ENCODE data around the gene LHFPL4. TPM values are rescaled to one million over a fixed set of nuclear protein-coding genes. Genes with fewer than 3 reads are reported as not detected.
A peak's percentile ranks its signal among the peaks of the same experiment; 100 is the strongest.

LHFPL4 gene
- total and polyA plus RNA-seq, 2 of the 4 experiments (the other 2 are of a cell fraction), result not detected

GRCh38 chr3:9507586-9508578 lies 45.7 kb downstream of the LHFPL4 start (continued):
- TF ChIP-seq ELK1 (IDR thresholded peaks at IDR 0.05; ENCODE audit: borderline replicate concordance, low read depth, low read length), result no peak

- Histone ChIP-seq H3K4me1 (ENCODE audit: control insufficient read depth, insufficient read depth, low read length) (peaks cover 2% of the 10 kb centered on the region), H3K36me3 (ENCODE audit: control insufficient read depth, insufficient read depth, low read length) (no peaks in the 10 kb centered on the region), H2BK5ac (ENCODE audit: low read depth, low read length, poor library complexity, severe bottlenecking) (no peak overlapping the region), H2BK120ac (ENCODE audit: low read depth, low read length) (no peak overlapping the region), H2BK20ac (ENCODE audit: low read depth, low read length) (no peak overlapping the region), H2AK9ac (replicated peaks; ENCODE audit: low read depth, low read length, poor library complexity) (no peak overlapping the region), H3K23ac (ENCODE audit: low read depth, low read length) (no peak overlapping the region), H2AK5ac (ENCODE audit: low read depth, low read length) (no peak overlapping the region), H3K9me3 (ENCODE audit: control insufficient read depth, insufficient read depth, low read length) (no peaks in the 10 kb centered on the region), H3K14ac (replicated peaks; ENCODE audit: low read depth, low read length) (no peak overlapping the region), H4K8ac (ENCODE audit: low read depth in 2 of 2, low read length in 2 of 2) (no peak overlapping the region), H3K4me3 (ENCODE audit: insufficient read depth, low read depth, low read length) (no peak overlapping the region), H2AFZ (replicated peaks; ENCODE audit: low read length, poor library complexity) (no peak overlapping the region), H3K56ac (ENCODE audit: extremely low read depth, insufficient read depth, low read length) (no peak overlapping the region), H3K27ac (ENCODE audit: insufficient read depth, low read length) (no peak overlapping the region), H3K27me3 (ENCODE audit: control insufficient read depth, insufficient read depth, low read length) (peaks cover 10% of the 10 kb centered on the region; the same call in 1 of the 2 replicates), H3K79me1 (ENCODE audit: low read depth in 1 of 2, low read length in 2 of 2) (no peaks in the 10 kb centered on the region), H3K9me1 (ENCODE audit: insufficient read depth, low read length) (peaks cover 3% of the 10 kb centered on the region; the same call in 1 of the 2 replicates), H4K5ac (ENCODE audit: low read depth, low read length) (no peak overlapping the region), H4K20me1 (ENCODE audit: insufficient read depth, low read length) (no peaks in the 10 kb centered on the region; the same call in 1 of the 2 replicates), H3K18ac (ENCODE audit: low read depth, low read length) (no peak overlapping the region), H4K91ac (ENCODE audit: insufficient read depth, low read depth, low read length) (no peak overlapping the region), H3K4me2 (ENCODE audit: low read depth, low read length) (no peak overlapping the region), H3K9ac (ENCODE audit: low read depth, low read length) (no peak overlapping the region), H3K4ac (ENCODE audit: low read depth, low read length) (no peak overlapping the region), H2BK15ac (ENCODE audit: low read depth, low read length) (no peak overlapping the region)
- intact Hi-C loops (cut with micrococcal nuclease), result loop anchor here (1.0 kb wide), 1 partner anchor 146 kb away; the partner anchor contains the start of gene MTMR14
- POLR2A ChIA-PET (ENCODE audit: unreplicated experiment), result no interaction called here
- no CpG with 5 or more reads among the region's 4 CpGs for whole genome bisulfite sequencing, 2 experiments (ENCODE audit: extremely low coverage in 2 of 2, insufficient read length in 1 of 2)
- CTCF ChIA-PET, result interaction anchor here (0.5 to 1.3 kb wide), 3 partner anchors 14 to 149 kb away, joined by 3 to 5 read pairs (median 3); no protein-coding TSS in a partner anchor
- dilution Hi-C loops (cut with HindIII; ENCODE audit: low sequenced_read_pairs, unreplicated experiment), result no loop called here
- no TSS peak for BruUV-seq (replicated peaks)
- TF ChIP-seq RCOR1 (IDR thresholded peaks at IDR 0.05; ENCODE audit: insufficient replicate concordance, low read length) (no peak), BHLHE40 (IDR thresholded peaks at IDR 0.05; ENCODE audit: low read depth, low read length) (no peak), SMC3 (IDR thresholded peaks at IDR 0.05; ENCODE audit: low read depth, low read length) (no peak), RAD21 (IDR thresholded peaks at IDR 0.05; ENCODE audit: low read length) (peak; percentile 62), RFX5 (IDR thresholded peaks at IDR 0.05; ENCODE audit: low read depth, low read length) (no peak), FOS (IDR thresholded peaks at IDR 0.05; ENCODE audit: low read depth, low read length) (no peak), POLR2A (IDR thresholded peaks at IDR 0.05; ENCODE audit: low read depth, low read length) (no peak), NFE2L2 (IDR thresholded peaks at IDR 0.05; ENCODE audit: low read depth, low read length) (no peak), MAFK (IDR thresholded peaks at IDR 0.05; ENCODE audit: low read depth, low read length) (no peak)
- TF ChIP-seq, protein P1, sequence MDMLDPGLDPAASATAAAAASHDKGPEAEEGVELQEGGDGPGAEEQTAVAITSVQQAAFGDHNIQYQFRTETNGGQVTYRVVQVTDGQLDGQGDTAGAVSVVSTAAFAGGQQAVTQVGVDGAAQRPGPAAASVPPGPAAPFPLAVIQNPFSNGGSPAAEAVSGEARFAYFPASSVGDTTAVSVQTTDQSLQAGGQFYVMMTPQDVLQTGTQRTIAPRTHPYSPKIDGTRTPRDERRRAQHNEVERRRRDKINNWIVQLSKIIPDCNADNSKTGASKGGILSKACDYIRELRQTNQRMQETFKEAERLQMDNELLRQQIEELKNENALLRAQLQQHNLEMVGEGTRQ (IDR thresholded peaks at IDR 0.05; ENCODE audit: low read depth, low read length), result no peak
- TF ChIP-seq, protein P2, sequence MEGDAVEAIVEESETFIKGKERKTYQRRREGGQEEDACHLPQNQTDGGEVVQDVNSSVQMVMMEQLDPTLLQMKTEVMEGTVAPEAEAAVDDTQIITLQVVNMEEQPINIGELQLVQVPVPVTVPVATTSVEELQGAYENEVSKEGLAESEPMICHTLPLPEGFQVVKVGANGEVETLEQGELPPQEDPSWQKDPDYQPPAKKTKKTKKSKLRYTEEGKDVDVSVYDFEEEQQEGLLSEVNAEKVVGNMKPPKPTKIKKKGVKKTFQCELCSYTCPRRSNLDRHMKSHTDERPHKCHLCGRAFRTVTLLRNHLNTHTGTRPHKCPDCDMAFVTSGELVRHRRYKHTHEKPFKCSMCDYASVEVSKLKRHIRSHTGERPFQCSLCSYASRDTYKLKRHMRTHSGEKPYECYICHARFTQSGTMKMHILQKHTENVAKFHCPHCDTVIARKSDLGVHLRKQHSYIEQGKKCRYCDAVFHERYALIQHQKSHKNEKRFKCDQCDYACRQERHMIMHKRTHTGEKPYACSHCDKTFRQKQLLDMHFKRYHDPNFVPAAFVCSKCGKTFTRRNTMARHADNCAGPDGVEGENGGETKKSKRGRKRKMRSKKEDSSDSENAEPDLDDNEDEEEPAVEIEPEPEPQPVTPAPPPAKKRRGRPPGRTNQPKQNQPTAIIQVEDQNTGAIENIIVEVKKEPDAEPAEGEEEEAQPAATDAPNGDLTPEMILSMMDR (conservative IDR thresholded peaks at IDR 0.05; ENCODE audit: low read depth, low read length), result peak; percentile 69
- DNase-seq (peak; percentile 61), ATAC-seq (ENCODE audit: low read depth) (peak; percentile 59)
- in situ Hi-C loops (cut with MboI; ENCODE audit: low sequenced_read_pairs), result no loop called here
These were observed 50.3 kb downstream of the LHFPL4 start for GRCh38 chr3:9503283-9503682.
